H1 (cell line): Measurements from ENCODE around the gene TMEM150A. TPM values are rescaled to one million over a fixed set of nuclear protein-coding genes. Genes with fewer than 3 reads are reported as not detected.

Experiments used
- CTCF ChIA-PET: fragments of 300-600 bp; sonication (Branson Sonifier 250); formaldehyde crosslinking; loops from one replicate; lab custom pipeline; 2021; ENCODE audit not compliant: partially characterized antibody; lab: Charles Lee
- POLR2A ChIA-PET: fragments of 300-600 bp; sonication (Branson Sonifier 250); formaldehyde crosslinking; loops from one replicate; lab custom pipeline; 2021; ENCODE audit warnings: inconsistent platforms; ENCODE audit not compliant: partially characterized antibody; lab: Charles Lee
- DNase-seq, 2 experiments: peaks; one replicate each; pipeline versions ENCODE4 v3.0.0 to v3.0.0-alpha.2; 2010 to 2022; ENCODE audit warnings: low spot score in 2 of 2, low read depth in 1 of 2, mixed read lengths in 1 of 2
- FAIRE-seq: peaks from 2 replicates; lab custom pipeline; 2011; peaks lifted over from hg19 to GRCh38; lab: Jason Lieb, UNC
- H2AFZ ChIP-seq: 2 replicates; pipeline ENCODE4 v1.8.1; 2012; ENCODE audit warnings: low read length, inconsistent platforms
- H2AK5ac ChIP-seq: 2 replicates; pipeline ENCODE4 v1.6.1; 2013; ENCODE audit warnings: low read depth, low read length
- H2BK120ac ChIP-seq: replicated peaks from 2 replicates; pipeline ENCODE3; 2013; ENCODE audit warnings: low read depth, low read length, inconsistent platforms
- H2BK12ac ChIP-seq: 2 replicates; pipeline ENCODE4 v1.6.1; 2013; ENCODE audit warnings: low read depth, low read length
- H2BK15ac ChIP-seq: 2 replicates; pipeline ENCODE4 v1.6.1; 2013; ENCODE audit warnings: low read length
- H2BK20ac ChIP-seq: 2 replicates; pipeline ENCODE4 v1.6.1; 2013; ENCODE audit warnings: low read length
- H2BK5ac ChIP-seq: 2 replicates; pipeline ENCODE4 v1.6.1; 2013; ENCODE audit warnings: low read depth, low read length
- H3K14ac ChIP-seq: 2 replicates; pipeline ENCODE4 v1.6.1; 2013; ENCODE audit warnings: inconsistent platforms; ENCODE audit not compliant: insufficient read length
- H3K18ac ChIP-seq: 2 replicates; pipeline ENCODE4 v1.6.1; 2013; ENCODE audit warnings: low read length; ENCODE audit errors: extremely low read depth
- H3K23ac ChIP-seq: 2 replicates; pipeline ENCODE4 v1.6.1; 2013; ENCODE audit warnings: inconsistent platforms; ENCODE audit not compliant: insufficient read length
- H3K23me2 ChIP-seq: 2 replicates; pipeline ENCODE4 v1.6.1; 2013; ENCODE audit warnings: low read depth, low read length
- H3K27ac ChIP-seq: 2 replicates; pipeline ENCODE4 v1.6.1; 2011; ENCODE audit warnings: low read depth, low read length, inconsistent platforms
- H3K27me3 ChIP-seq, 4 experiments: replicated peaks in 1 of 4; 1 replicate in 1 of 4; 2 replicates in 3 of 4; pipeline versions ENCODE4 v1.6.1 to v1.8.1; 2011 to 2013; ENCODE audit warnings: low read length in 3 of 4, mild to moderate bottlenecking in 3 of 4, inconsistent platforms in 2 of 4, mixed read lengths in 2 of 4, moderate library complexity in 1 of 4; ENCODE audit not compliant: control insufficient read depth in 3 of 4, insufficient read depth in 3 of 4; ENCODE audit errors: extremely low read depth in 1 of 4
- H3K36me3 ChIP-seq, 4 experiments: 2 replicates each; pipeline versions ENCODE4 v1.6.1 to v1.8.1; 2011 to 2013; ENCODE audit warnings: mild to moderate bottlenecking in 4 of 4, low read length in 3 of 4, moderate library complexity in 2 of 4, control low read depth in 1 of 4, inconsistent platforms in 1 of 4; ENCODE audit not compliant: insufficient read depth in 4 of 4, control insufficient read depth in 2 of 4
- H3K4ac ChIP-seq: replicated peaks from 2 replicates; pipeline ENCODE3; 2013; ENCODE audit warnings: low read length, low read depth, mixed read lengths, inconsistent platforms; ENCODE audit not compliant: insufficient read length
- H3K4me1 ChIP-seq, 4 experiments: replicated peaks in 1 of 4; 1 replicate in 1 of 4; 2 replicates in 3 of 4; pipeline versions ENCODE4 v1.6.1 to v1.8.1; 2011 to 2013; ENCODE audit warnings: low read length in 3 of 4, inconsistent platforms in 2 of 4, mixed read lengths in 1 of 4; ENCODE audit not compliant: insufficient read depth in 4 of 4, control insufficient read depth in 3 of 4
- H3K4me2 ChIP-seq, 2 experiments: 2 replicates each; pipeline versions ENCODE4 v1.6.1 to v1.8.1; 2011 to 2013; ENCODE audit warnings: low read depth in 2 of 2, low read length in 2 of 2, control low read depth in 1 of 2, inconsistent platforms in 1 of 2, mild to moderate bottlenecking in 1 of 2; ENCODE audit not compliant: insufficient read depth in 1 of 2
- H3K4me3 ChIP-seq, 4 experiments: fragments of 200-600, 300-600 bp in 1 of 4; sonication (generic), shearing (Covaris generic), sonication (Bioruptor Twin) in 1 of 4; 2 replicates each; pipeline versions ENCODE4 v1.5.1 to v1.8.1; 2011 to 2016; ENCODE audit warnings: low read length in 4 of 4, low read depth in 3 of 4, control low read depth in 2 of 4, inconsistent platforms in 2 of 4, mild to moderate bottlenecking in 2 of 4, mixed read lengths in 1 of 4, moderate library complexity in 1 of 4; ENCODE audit not compliant: insufficient read depth in 2 of 4; ENCODE audit errors: extremely low read depth in 1 of 4
- H3K56ac ChIP-seq: replicated peaks from 2 replicates; pipeline ENCODE3; 2013; ENCODE audit warnings: low read depth, mild to moderate bottlenecking, mixed read lengths, low read length, inconsistent platforms; ENCODE audit not compliant: insufficient read length
- H3K79me1 ChIP-seq: 2 replicates; pipeline ENCODE4 v1.6.1; 2013; ENCODE audit warnings: low read depth, low read length, control low read depth
- H3K79me2 ChIP-seq, 2 experiments: 2 replicates each; pipeline versions ENCODE4 v1.6.1 to v1.8.1; 2012 to 2013; ENCODE audit warnings: low read length in 2 of 2, mild to moderate bottlenecking in 2 of 2, inconsistent platforms in 1 of 2; ENCODE audit not compliant: insufficient read depth in 2 of 2, control insufficient read depth in 1 of 2
- H3K9ac ChIP-seq, 4 experiments: replicated peaks in 1 of 4; 1 replicate in 1 of 4; 2 replicates in 3 of 4; pipeline versions ENCODE4 v1.6.1 to v1.8.1; 2011 to 2013; ENCODE audit warnings: low read depth in 3 of 4, low read length in 3 of 4, control low read depth in 2 of 4, mild to moderate bottlenecking in 2 of 4, moderate library complexity in 2 of 4, inconsistent platforms in 1 of 4; ENCODE audit errors: extremely low read depth in 1 of 4
- H3K9me3 ChIP-seq, 2 experiments: 2 replicates each; pipeline versions ENCODE4 v1.6.1 to v1.8.1; 2012 to 2013; ENCODE audit warnings: mild to moderate bottlenecking in 2 of 2, moderate library complexity in 2 of 2, control low read depth in 1 of 2, inconsistent platforms in 1 of 2, low read depth in 1 of 2, low read length in 1 of 2, mixed read lengths in 1 of 2; ENCODE audit not compliant: insufficient read depth in 2 of 2
- H4K20me1 ChIP-seq, 2 experiments: replicated peaks in 1 of 2; 2 replicates each; pipeline versions ENCODE3 to v1.8.1; 2011 to 2013; ENCODE audit warnings: inconsistent platforms in 2 of 2, low read length in 2 of 2, mild to moderate bottlenecking in 1 of 2; ENCODE audit not compliant: insufficient read depth in 2 of 2, control insufficient read depth in 1 of 2
- H4K5ac ChIP-seq: 2 replicates; pipeline ENCODE4 v1.6.1; 2013; ENCODE audit warnings: low read length, low read depth, mixed read lengths, inconsistent platforms; ENCODE audit not compliant: insufficient read length
- H4K8ac ChIP-seq: 2 replicates; pipeline ENCODE4 v1.8.0; 2013; ENCODE audit warnings: mild to moderate bottlenecking, moderate library complexity, low read length, inconsistent platforms; ENCODE audit not compliant: insufficient read depth; ENCODE audit errors: extremely low read depth
- H4K91ac ChIP-seq: replicated peaks from 2 replicates; pipeline ENCODE3; 2013; ENCODE audit warnings: low read length, mixed read lengths, inconsistent platforms; ENCODE audit not compliant: insufficient read length
- JUN ChIP-seq: IDR thresholded peaks from 2 replicates; pipeline ENCODE4 v1.6.1; 2011; ENCODE audit warnings: low read depth, mild to moderate bottlenecking, improper control_type of control experiment, low read length
- WGBS, 2 experiments: shearing (Covaris generic) in 1 of 2; methylation state at CpG; one replicate each; pipeline versions ENCODE4 v1.1.6 to v1.1.7; 2013 to 2015; ENCODE audit warnings: low lambda C conversion rate in 2 of 2, mixed read lengths in 2 of 2, inconsistent platforms in 1 of 2, low coverage in 1 of 2, missing lambda C conversion rate in 1 of 2; ENCODE audit not compliant: insufficient replicate concordance in 2 of 2, insufficient coverage in 1 of 2, insufficient read length in 1 of 2; ENCODE audit errors: extremely low coverage in 1 of 2, missing lambda C conversion rate in 1 of 2; 5-methylcytosine and 5-hydroxymethylcytosine counted together
- polyA plus RNA-seq, 7 experiments: library from polyadenylated mRNA; depleted of rRNA in 3 of 7; stranded (reverse) in 5 of 7; unstranded in 2 of 7; fragments of >200 nt in 5 of 7; fragments of 200-250 nt in 2 of 7; gene quantifications; 1 replicate in 5 of 7; 2 replicates in 1 of 7; 4 replicates in 1 of 7; pipeline versions ENCODE4 v1.2.1 to v1.2.3, GENCODE V29; 2011 to 2013; ENCODE audit warnings: missing spikeins in 2 of 7, mixed read lengths in 2 of 7
- total RNA-seq: library from RNA; stranded (reverse); fragmentation: NEBNext Ultra II Directional; extraction: Animal tissue kit (Norgen Biotek cat#: 25700); gene quantifications from 2 replicates; pipeline ENCODE4 v1.2.1, GENCODE V29; 2021

TMEM150A gene
- total and polyA plus RNA-seq, 2 of the 8 experiments (the other 6 are each of a cell fraction or from before 2014, with no cell fraction given) = 19.8 to 29.9 TPM

GRCh38 chr2:85549826-85550225 is 52.7 kb downstream of the TMEM150A start:
- no peaks in the 10 kb centered on the region for H3K23me2 ChIP-seq
- H3K18ac ChIP-seq = no peak overlapping the region
- TF ChIP-seq JUN = no peak
- peaks cover 2 to 3% of the 10 kb centered on the region in 2 experiments for H4K20me1 ChIP-seq
- no peak overlapping the region for H2BK12ac ChIP-seq
- ChIA-PET CTCF (interaction anchor here (0.6 to 10.1 kb wide), 13 partner anchors 9 to 167 kb away, joined by 3 to 259 read pairs (median 4); partner anchors contain the start of genes GGCX, MAT2A and SH2D6), POLR2A (interaction anchor here (0.9 to 38.6 kb wide), 7 partner anchors 8 to 222 kb away, joined by 3 to 1889 read pairs (median 396); partner anchors contain the start of genes CAPG, ELMOD3, GGCX and MAT2A)
- H3K79me2 ChIP-seq = no peaks in the 10 kb centered on the region
- H2BK5ac ChIP-seq = no peak overlapping the region
- no peak overlapping the region for H4K5ac ChIP-seq
- no peak overlapping the region for H2AK5ac ChIP-seq
- H4K8ac ChIP-seq = no peak overlapping the region
- H3K9me3 ChIP-seq = no peaks in the 10 kb centered on the region
- FAIRE-seq (no peak), DNase-seq (no peak)
- no peak overlapping the region for H3K27ac ChIP-seq
- 77% methylated on average over 4 of the region's 4 CpGs; no CpG with 5 or more reads in 1 of the 2 experiments for WGBS, 2 experiments
- H3K14ac ChIP-seq = no peak overlapping the region
- H2AFZ ChIP-seq = no peak overlapping the region
- H3K79me1 ChIP-seq = no peaks in the 10 kb centered on the region
- peaks cover 18 to 46% (median 32%) of the 10 kb centered on the region in 4 experiments for H3K36me3 ChIP-seq
- no peak overlapping the region for H3K56ac ChIP-seq
- H3K4me3 ChIP-seq = no peak overlapping the region
- H2BK20ac ChIP-seq = no peak overlapping the region
- H4K91ac ChIP-seq = no peak overlapping the region
- no peak overlapping the region for H3K9ac ChIP-seq
- H2BK120ac ChIP-seq = no peak overlapping the region
- no peak overlapping the region for H3K23ac ChIP-seq
- H3K4me2 ChIP-seq = no peak overlapping the region
- H3K4me1 ChIP-seq = peaks cover 0 to 2% (median 0%) of the 10 kb centered on the region in 4 experiments; a peak in 1 of 7 replicates
- no peak overlapping the region for H2BK15ac ChIP-seq
- H3K27me3 ChIP-seq = no peaks in the 10 kb centered on the region
- no peak overlapping the region for H3K4ac ChIP-seq
